Endothelial cell of umbilical vein (primary cell): ENCODE data around the gene AUTS2. TPM values are rescaled to one million over a fixed set of nuclear protein-coding genes. Genes with fewer than 3 reads are reported as not detected.

Experiments used
- BruUV-seq: library from RNA; stranded (reverse); fragments of 400-500 nt; replicated peaks from 2 replicates; lab custom pipeline; 2021; lab: Mats Ljungman, UMichigan
- CTCF ChIA-PET: fragments of 300-600, 350-600 bp; sonication (Branson Sonifier 250); formaldehyde crosslinking; loops from one replicate; lab custom pipeline; 2021; ENCODE audit warnings: antibody characterized with exemption, inconsistent platforms; lab: Charles Lee
- POLR2A ChIA-PET: fragments of 300-600, 350-600 bp; sonication (Branson Sonifier 250); formaldehyde crosslinking; loops from one replicate; lab custom pipeline; 2021; ENCODE audit warnings: antibody characterized with exemption, inconsistent platforms; lab: Charles Lee
- DNase-seq: peaks from one replicate; pipeline ENCODE4 v3.0.0-alpha.2; 2011; ENCODE audit warnings: low read depth, low spot score
- FAIRE-seq: peaks from 2 replicates; lab custom pipeline; 2011; peaks lifted over from hg19 to GRCh38; lab: Jason Lieb, UNC
- H2AFZ ChIP-seq: 2 replicates; pipeline ENCODE4 v1.6.0; 2012; ENCODE audit warnings: low read depth, low read length, control low read depth, inconsistent platforms
- H3K27ac ChIP-seq: 2 replicates; pipeline ENCODE4 v1.5.1; 2011; ENCODE audit warnings: low read depth, mild to moderate bottlenecking, control low read depth, low read length, moderate library complexity; ENCODE audit not compliant: insufficient read depth
- H3K27me3 ChIP-seq, 2 experiments: 2 replicates each; pipeline versions ENCODE4 v1.6.0 to v1.6.1; 2011; ENCODE audit warnings: low read length in 2 of 2, mixed read lengths in 1 of 2; ENCODE audit not compliant: control insufficient read depth in 2 of 2, insufficient read depth in 2 of 2
- H3K36me3 ChIP-seq, 2 experiments: 2 replicates in 1 of 2; 3 replicates in 1 of 2; pipeline ENCODE4 v1.5.1; 2011; ENCODE audit warnings: low read length in 2 of 2, mild to moderate bottlenecking in 1 of 2, moderate library complexity in 1 of 2; ENCODE audit not compliant: control insufficient read depth in 2 of 2, insufficient read depth in 2 of 2; ENCODE audit errors: extremely low read depth in 1 of 2
- H3K4me1 ChIP-seq: 3 replicates; pipeline ENCODE4 v1.5.1; 2011; ENCODE audit warnings: mild to moderate bottlenecking, low read length; ENCODE audit not compliant: control insufficient read depth, insufficient read depth; ENCODE audit errors: extremely low read depth
- H3K4me2 ChIP-seq: 2 replicates; pipeline ENCODE4 v1.6.1; 2011; ENCODE audit warnings: low read length, control low read depth, mixed read lengths; ENCODE audit not compliant: insufficient read depth
- H3K4me3 ChIP-seq, 3 experiments: fragments of 200-600 bp in 1 of 3; sonication (generic), shearing (Covaris generic) in 1 of 3; replicated peaks in 1 of 3; 2 replicates each; pipeline ENCODE4 v1.5.1; 2011 to 2016; ENCODE audit warnings: control low read depth in 3 of 3, low read length in 3 of 3, mild to moderate bottlenecking in 2 of 3, inconsistent platforms in 1 of 3, low read depth in 1 of 3, moderate library complexity in 1 of 3; ENCODE audit not compliant: insufficient read depth in 1 of 3
- H3K79me2 ChIP-seq: 2 replicates; pipeline ENCODE4 v1.6.0; 2012; ENCODE audit warnings: low read length, inconsistent platforms; ENCODE audit not compliant: control insufficient read depth, insufficient read depth
- H3K9ac ChIP-seq: replicated peaks from 2 replicates; pipeline ENCODE3; 2011; ENCODE audit warnings: low read length, control low read depth; ENCODE audit not compliant: insufficient read depth; ENCODE audit errors: extremely low read depth
- H3K9me1 ChIP-seq: replicated peaks from 3 replicates; pipeline ENCODE4 v1.6.0; 2011; ENCODE audit warnings: mild to moderate bottlenecking, low read length; ENCODE audit not compliant: control insufficient read depth, insufficient read depth; ENCODE audit errors: extremely low read depth
- H3K9me3 ChIP-seq: replicated peaks from 2 replicates; pipeline ENCODE4 v1.5.1; 2012; ENCODE audit warnings: low read length, inconsistent platforms; ENCODE audit not compliant: control insufficient read depth, insufficient read depth
- H4K20me1 ChIP-seq: replicated peaks from 2 replicates; pipeline ENCODE3; 2011; ENCODE audit warnings: mild to moderate bottlenecking, low read length; ENCODE audit not compliant: control insufficient read depth, insufficient read depth; ENCODE audit errors: extremely low read depth
- EZH2 ChIP-seq: IDR thresholded peaks from 2 replicates; pipeline ENCODE4 v1.6.1; 2012; ENCODE audit warnings: borderline replicate concordance, low read depth, mild to moderate bottlenecking, moderate library complexity, low read length, inconsistent platforms; ENCODE audit not compliant: severe bottlenecking
- FOS ChIP-seq: IDR thresholded peaks from 2 replicates; pipeline ENCODE4 v1.6.1; 2011; ENCODE audit warnings: mild to moderate bottlenecking, low read length, moderate library complexity, borderline replicate concordance; ENCODE audit not compliant: insufficient read depth
- GATA2 ChIP-seq: IDR thresholded peaks from 2 replicates; pipeline ENCODE4 v1.7.0; 2011; ENCODE audit warnings: low read depth, mild to moderate bottlenecking, moderate library complexity, mixed read lengths, low read length; ENCODE audit not compliant: insufficient read length, insufficient read depth
- JUN ChIP-seq: IDR thresholded peaks from 2 replicates; pipeline ENCODE4 v1.6.1; 2011; ENCODE audit warnings: borderline replicate concordance, low read depth; ENCODE audit not compliant: insufficient read length, insufficient read depth
- MYC ChIP-seq: IDR thresholded peaks from one replicate; pipeline ENCODE4 v1.6.1; 2011; ENCODE audit warnings: mild to moderate bottlenecking, low read depth, low read length
- POLR2A ChIP-seq: IDR thresholded peaks from 2 replicates; pipeline ENCODE4 v1.6.1; 2012; ENCODE audit warnings: low read depth, mild to moderate bottlenecking, control low read depth, low read length
- POLR2AphosphoS5 ChIP-seq: IDR thresholded peaks from 2 replicates; pipeline ENCODE4 v1.6.1; 2012; ENCODE audit warnings: low read depth, mild to moderate bottlenecking, control low read depth, low read length, moderate library complexity; ENCODE audit not compliant: insufficient read depth
- dilution Hi-C: fragments of 300-500 bp; cut with MboI; formaldehyde crosslinking; loops from one replicate; pipeline ENCODE4 v1.15.0; 2019; ENCODE audit warnings: low sequenced_read_pairs; ENCODE audit not compliant: extremely low pct_ligation_motif_present
- intact Hi-C: fragments of 100-400 bp; cut with micrococcal nuclease; formaldehyde crosslinking; loops from one replicate; pipeline ENCODE4 v1.10.0; 2022
- polyA plus RNA-seq, 4 experiments: library from polyadenylated mRNA; depleted of rRNA in 3 of 4; stranded (reverse) in 3 of 4; unstranded in 1 of 4; fragments of >200 nt; gene quantifications; 2 replicates each; pipeline versions ENCODE4 v1.2.1 to v1.2.3, GENCODE V29; 2011 to 2012; ENCODE audit warnings: missing spikeins in 1 of 4
- total RNA-seq: library from RNA; stranded (reverse); gene quantifications from 2 replicates; pipeline ENCODE4 v1.2.3, GENCODE V29; 2021
- TF ChIP-seq, protein P1 (sequence below): IDR thresholded peaks from 2 replicates; pipeline ENCODE4 v1.6.1; 2011; ENCODE audit not compliant: insufficient read depth, insufficient read length
- TF ChIP-seq, protein P2 (sequence below), 2 donors: IDR thresholded peaks; 1 replicate in 1 of 2; 2 replicates in 1 of 2; pipeline ENCODE4 v1.5.1; 2011; ENCODE audit warnings: low read length in 2 of 2, mild to moderate bottlenecking in 2 of 2, moderate library complexity in 2 of 2, control low read depth in 1 of 2, inconsistent platforms in 1 of 2, low read depth in 1 of 2; ENCODE audit not compliant: insufficient read depth in 1 of 2; ENCODE audit errors: extremely low read depth in 1 of 2

AUTS2 gene
- total and polyA plus RNA-seq, 2 donors (not counting 3 experiments of a cell fraction or from before 2014, with no cell fraction given) = 0.59 to 8.0 TPM

DNA sequence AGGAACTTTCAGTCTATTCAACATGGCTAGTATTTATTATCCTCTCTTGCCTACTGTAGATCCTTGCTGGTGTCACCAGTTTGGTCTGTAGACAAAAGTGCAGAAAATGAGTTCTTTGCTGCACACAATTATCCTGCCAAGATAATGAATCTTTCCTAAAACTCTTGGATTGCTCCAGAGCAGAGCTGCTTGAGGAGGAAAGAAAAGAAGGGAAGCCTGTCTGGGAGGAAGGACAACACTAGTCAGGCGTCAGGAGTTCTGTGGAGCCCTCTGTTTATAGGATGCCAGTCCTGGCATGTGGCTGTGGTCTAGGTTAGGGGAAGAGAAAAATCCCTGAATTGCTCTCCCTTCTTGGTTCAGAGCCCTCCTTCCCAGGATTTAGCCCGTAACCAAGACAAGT is 1103.7 kb downstream of the AUTS2 start:
- H3K9me3 ChIP-seq = no peaks in the 10 kb centered on the region
- no peak overlapping the region for H3K9ac ChIP-seq
- dilution Hi-C loops = no loop called here
- H3K4me2 ChIP-seq = no peak overlapping the region
- H2AFZ ChIP-seq = no peak overlapping the region
- BruUV-seq = no TSS peak
- H3K36me3 ChIP-seq = no peaks in the 10 kb centered on the region
- no peaks in the 10 kb centered on the region for H3K79me2 ChIP-seq
- DNase-seq = no peak
- no peaks in the 10 kb centered on the region for H4K20me1 ChIP-seq
- no peaks in the 10 kb centered on the region for H3K27me3 ChIP-seq
- H3K9me1 ChIP-seq = no peaks in the 10 kb centered on the region
- no peak for FAIRE-seq
- H3K4me3 ChIP-seq = no peak overlapping the region
- peaks cover 6% of the 10 kb centered on the region for H3K4me1 ChIP-seq
- TF ChIP-seq EZH2 = no peak
- TF ChIP-seq, protein P1, sequence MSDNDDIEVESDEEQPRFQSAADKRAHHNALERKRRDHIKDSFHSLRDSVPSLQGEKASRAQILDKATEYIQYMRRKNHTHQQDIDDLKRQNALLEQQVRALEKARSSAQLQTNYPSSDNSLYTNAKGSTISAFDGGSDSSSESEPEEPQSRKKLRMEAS = no peak
- TF ChIP-seq FOS = no peak
- no peak for TF ChIP-seq POLR2A
- no peak for TF ChIP-seq POLR2AphosphoS5
- no peak for TF ChIP-seq GATA2
- TF ChIP-seq, protein P2, sequence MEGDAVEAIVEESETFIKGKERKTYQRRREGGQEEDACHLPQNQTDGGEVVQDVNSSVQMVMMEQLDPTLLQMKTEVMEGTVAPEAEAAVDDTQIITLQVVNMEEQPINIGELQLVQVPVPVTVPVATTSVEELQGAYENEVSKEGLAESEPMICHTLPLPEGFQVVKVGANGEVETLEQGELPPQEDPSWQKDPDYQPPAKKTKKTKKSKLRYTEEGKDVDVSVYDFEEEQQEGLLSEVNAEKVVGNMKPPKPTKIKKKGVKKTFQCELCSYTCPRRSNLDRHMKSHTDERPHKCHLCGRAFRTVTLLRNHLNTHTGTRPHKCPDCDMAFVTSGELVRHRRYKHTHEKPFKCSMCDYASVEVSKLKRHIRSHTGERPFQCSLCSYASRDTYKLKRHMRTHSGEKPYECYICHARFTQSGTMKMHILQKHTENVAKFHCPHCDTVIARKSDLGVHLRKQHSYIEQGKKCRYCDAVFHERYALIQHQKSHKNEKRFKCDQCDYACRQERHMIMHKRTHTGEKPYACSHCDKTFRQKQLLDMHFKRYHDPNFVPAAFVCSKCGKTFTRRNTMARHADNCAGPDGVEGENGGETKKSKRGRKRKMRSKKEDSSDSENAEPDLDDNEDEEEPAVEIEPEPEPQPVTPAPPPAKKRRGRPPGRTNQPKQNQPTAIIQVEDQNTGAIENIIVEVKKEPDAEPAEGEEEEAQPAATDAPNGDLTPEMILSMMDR (IDR thresholded peaks at IDR 0.05; ENCODE audit: extremely low read depth in 1 of 2, insufficient read depth in 1 of 2, low read depth in 1 of 2, low read length in 2 of 2) = no peak
- no peak for TF ChIP-seq JUN
- TF ChIP-seq MYC = no peak
- ChIA-PET POLR2A (no interaction called here), CTCF (no interaction called here)
- intact Hi-C loops = no loop called here
- H3K27ac ChIP-seq = no peak overlapping the region
